Stimulated activated naive CD4-positive, alpha-beta T cell treated with Interleukin-2 at 50 U/mL for 16 hours (primary cell): ENCODE data around the gene SMC1B.
"Not testable (repeated sequence)": the region's sequence is repeated elsewhere in the genome, so short reads cannot be mapped to it uniquely, and the experiment has no call there.

Experiments used
- DNase-seq: peaks from one replicate; lab custom pipeline; 2025; lab: John Stamatoyannopoulos, UW

SMC1B gene

DNA sequence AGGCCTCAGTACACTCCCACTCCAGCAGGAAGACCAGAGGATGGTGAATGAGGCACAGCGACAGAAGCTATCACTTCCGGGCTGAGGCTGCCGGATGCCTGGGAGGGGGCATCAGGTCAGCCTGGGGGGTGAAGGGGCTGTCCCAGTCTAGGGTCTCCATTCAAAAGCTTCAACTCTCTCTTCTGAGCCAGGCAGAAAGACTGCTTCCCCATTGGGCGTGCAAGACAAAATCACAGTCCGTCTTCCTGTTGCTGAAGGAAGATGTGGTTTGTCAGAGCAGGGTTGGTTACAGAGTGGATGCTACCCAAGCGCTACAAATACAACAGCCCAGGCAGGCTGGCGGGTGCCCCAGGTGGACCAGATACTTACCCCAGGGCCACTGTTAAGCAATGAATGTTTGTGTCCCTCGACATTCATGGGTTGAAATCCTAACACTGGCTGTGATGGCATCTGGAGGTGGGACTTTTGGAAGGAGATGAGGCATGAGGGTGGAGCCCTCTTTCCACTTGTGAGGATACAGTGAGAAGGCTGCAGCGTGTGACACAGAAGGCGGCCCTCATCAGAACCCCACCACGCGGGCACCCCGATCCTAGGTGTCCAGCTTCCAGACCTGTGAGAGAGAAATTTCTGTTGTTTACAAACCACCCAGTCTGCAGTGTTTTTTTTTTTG is 116.6 kb downstream of the SMC1B start:
- no peak for DNase-seq

DNA sequence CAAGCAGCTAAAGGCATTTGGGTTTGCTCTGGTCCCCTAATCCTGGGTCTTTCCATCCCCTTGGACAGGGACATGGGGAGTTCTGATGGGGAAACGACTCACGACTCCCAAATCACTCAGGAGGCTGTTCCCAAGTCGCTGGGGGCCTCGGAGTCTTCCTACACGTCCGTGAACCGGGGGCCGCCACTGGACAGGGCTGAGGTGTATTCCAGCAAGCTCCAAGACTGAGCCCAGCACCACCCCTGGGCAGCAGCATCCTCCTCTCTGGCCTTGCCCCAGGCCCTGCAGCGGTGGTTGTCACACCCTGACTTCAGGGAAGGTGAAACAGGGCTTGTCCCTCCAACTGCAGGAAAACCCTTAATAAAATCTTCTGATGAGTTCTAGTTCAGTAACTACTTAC is 117.9 kb downstream of the SMC1B start:
- DNase-seq: no peak

DNA sequence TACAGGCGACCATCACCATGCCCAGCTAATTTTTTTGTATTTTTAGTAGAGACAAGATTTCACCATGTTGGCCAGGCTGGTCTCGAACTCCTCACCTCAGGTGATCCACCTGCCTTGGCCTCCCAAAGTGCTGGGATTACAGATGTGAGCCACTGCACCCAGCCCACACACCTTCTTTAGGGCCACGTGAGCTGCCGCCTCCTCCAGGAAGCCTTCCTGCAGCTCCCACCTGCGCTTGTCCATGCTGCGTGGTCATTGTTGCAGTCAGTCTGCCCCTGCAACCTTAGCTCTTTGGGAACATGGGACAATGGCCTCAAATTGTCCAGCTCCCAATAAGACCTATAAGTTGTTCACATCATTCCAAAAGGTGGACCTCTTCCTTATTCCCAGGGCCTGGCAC is 118.4 kb downstream of the SMC1B start:
- DNase-seq: not testable (repeated sequence)
